NT2/D1 (cell line): Measurements from ENCODE around the gene SGK1.

ENCODE experiments used
- SUZ12 ChIP-seq: IDR thresholded peaks from 2 replicates; pipeline ENCODE4 v1.6.1; 2011; ENCODE audit not compliant: insufficient read length, insufficient read depth; ENCODE audit errors: extremely low read depth
- YY1 ChIP-seq: IDR thresholded peaks from 2 replicates; pipeline ENCODE4 v1.6.1; 2011; ENCODE audit not compliant: insufficient read length, insufficient read depth
- ZNF274 ChIP-seq: IDR thresholded peaks from 2 replicates; pipeline ENCODE4 v1.6.1; 2011; ENCODE audit warnings: mild to moderate bottlenecking, low read depth, low read length

DNA sequence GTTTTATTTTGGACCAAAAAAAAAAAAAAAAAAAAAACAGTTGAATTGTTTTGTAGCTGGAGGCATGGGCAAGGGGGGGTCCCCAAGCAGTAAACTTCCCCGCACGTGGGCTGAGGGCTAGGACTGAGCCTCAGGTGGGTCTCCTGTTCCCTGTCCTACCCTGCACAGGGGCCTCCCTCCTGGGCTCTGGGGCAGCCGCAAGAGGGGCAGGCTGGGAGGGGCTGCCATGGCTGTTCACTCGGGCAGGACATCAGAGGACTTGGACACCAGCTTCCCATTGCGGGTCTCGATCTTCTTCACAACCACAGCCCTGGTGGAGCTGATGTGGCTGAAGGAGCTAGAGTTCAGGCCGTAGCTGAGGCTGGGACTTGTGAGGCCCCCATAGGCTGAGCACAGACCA, 21.1 kb downstream of the SGK1 start:
- no peak for TF ChIP-seq YY1
- TF ChIP-seq ZNF274, result no peak
- TF ChIP-seq SUZ12, result no peak
